Fibroblast of mammary gland (primary cell): Measurements from ENCODE around the gene PPP4R2.

Experiments
- DNase-seq: peaks from one replicate; pipeline ENCODE4 v3.0.0-alpha.2; 2010; ENCODE audit warnings: low read depth
- H3K4me3 ChIP-seq: 2 replicates; pipeline ENCODE4 v1.5.1; 2011; ENCODE audit warnings: low read depth, mild to moderate bottlenecking, low read length, moderate library complexity; ENCODE audit not compliant: control insufficient read depth
- TF ChIP-seq, protein P1 (sequence below): conservative IDR thresholded peaks from 2 replicates; pipeline ENCODE4 v1.5.1; 2011; ENCODE audit warnings: low read depth, low read length, inconsistent platforms; ENCODE audit not compliant: control insufficient read depth, insufficient read depth

Gene PPP4R2

DNA sequence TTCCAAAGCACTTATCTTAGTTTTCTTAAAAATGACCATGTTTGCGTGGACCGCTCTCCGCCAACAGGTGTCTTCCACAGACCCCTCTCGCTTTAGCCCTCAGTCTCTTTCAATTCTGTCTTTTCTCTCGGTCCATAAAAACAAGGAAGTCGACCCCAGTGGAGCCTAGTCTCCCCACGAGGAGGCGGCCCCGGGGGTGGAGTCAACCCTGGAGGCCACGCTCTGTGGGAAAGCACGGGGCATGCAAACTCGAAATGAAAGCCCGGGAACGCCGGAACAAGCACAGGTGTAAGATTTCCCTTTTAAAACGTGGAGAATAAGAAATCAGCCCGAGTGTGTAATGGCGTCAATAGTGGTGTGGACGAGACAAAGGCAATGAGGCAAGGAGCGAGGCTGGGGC, 113.9 kb downstream of the PPP4R2 start:
- no peak overlapping the region for H3K4me3 ChIP-seq

DNA sequence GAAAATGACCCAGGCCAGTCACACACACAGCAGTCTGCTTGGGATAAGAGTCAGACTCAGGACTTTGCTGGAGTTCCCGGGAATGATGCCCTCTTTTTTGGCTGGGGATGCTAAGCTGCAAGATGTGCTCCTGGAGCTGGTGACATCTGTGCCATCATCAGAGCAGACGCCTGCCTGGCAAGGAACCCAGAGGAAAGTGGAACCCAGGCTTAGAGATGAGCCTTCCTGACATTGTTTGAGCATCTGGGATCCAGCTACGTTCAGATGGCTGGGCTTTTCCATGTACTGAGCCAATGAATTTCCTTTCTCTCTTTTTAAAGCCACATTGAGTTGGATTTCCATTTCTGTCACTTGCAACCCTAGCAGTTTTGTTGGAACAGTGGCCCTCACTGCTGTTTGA, 118.1 kb downstream of the PPP4R2 start:
- TF ChIP-seq, protein P1, sequence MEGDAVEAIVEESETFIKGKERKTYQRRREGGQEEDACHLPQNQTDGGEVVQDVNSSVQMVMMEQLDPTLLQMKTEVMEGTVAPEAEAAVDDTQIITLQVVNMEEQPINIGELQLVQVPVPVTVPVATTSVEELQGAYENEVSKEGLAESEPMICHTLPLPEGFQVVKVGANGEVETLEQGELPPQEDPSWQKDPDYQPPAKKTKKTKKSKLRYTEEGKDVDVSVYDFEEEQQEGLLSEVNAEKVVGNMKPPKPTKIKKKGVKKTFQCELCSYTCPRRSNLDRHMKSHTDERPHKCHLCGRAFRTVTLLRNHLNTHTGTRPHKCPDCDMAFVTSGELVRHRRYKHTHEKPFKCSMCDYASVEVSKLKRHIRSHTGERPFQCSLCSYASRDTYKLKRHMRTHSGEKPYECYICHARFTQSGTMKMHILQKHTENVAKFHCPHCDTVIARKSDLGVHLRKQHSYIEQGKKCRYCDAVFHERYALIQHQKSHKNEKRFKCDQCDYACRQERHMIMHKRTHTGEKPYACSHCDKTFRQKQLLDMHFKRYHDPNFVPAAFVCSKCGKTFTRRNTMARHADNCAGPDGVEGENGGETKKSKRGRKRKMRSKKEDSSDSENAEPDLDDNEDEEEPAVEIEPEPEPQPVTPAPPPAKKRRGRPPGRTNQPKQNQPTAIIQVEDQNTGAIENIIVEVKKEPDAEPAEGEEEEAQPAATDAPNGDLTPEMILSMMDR: no peak
- no peak overlapping the region for H3K4me3 ChIP-seq
- DNase-seq: no peak

More for the DNA sequence above, 113.9 kb downstream of the PPP4R2 start:
- DNase-seq: no peak
- TF ChIP-seq, protein P1: no peak

DNA sequence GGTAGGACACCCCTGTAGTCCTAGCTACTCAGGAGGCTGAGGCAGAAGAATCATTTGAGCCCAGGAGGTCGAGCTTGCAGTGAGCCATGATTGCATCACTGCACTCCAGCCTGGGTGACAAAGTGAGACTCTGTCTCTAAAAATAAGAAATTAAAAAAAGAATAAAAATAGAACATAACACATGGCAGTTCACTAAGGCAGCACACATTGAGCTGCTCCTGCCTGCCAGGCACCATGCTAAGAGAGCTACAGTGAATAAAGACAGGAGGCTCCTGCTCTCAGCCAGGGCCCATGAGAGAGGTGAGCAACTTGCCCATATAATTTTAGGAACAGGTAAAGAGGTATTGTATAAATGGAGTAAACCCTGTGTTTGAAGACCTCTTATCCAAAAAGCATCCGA, 119.2 kb downstream of the PPP4R2 start:
- DNase-seq: no peak

More for the DNA sequence above, 119.2 kb downstream of the PPP4R2 start:
- no peak overlapping the region for H3K4me3 ChIP-seq
- TF ChIP-seq, protein P1: no peak
